ENCODE results near the gene PTTG1IP. TPM values are rescaled to one million over a fixed set of nuclear protein-coding genes. Genes with fewer than 3 reads are reported as not detected.

PTTG1IP gene
- total and polyA plus RNA-seq, 2 of the 13 experiments (the other 11 are each of a cell fraction or from before 2014, with no cell fraction given) = 161 to 700 TPM

DNA sequence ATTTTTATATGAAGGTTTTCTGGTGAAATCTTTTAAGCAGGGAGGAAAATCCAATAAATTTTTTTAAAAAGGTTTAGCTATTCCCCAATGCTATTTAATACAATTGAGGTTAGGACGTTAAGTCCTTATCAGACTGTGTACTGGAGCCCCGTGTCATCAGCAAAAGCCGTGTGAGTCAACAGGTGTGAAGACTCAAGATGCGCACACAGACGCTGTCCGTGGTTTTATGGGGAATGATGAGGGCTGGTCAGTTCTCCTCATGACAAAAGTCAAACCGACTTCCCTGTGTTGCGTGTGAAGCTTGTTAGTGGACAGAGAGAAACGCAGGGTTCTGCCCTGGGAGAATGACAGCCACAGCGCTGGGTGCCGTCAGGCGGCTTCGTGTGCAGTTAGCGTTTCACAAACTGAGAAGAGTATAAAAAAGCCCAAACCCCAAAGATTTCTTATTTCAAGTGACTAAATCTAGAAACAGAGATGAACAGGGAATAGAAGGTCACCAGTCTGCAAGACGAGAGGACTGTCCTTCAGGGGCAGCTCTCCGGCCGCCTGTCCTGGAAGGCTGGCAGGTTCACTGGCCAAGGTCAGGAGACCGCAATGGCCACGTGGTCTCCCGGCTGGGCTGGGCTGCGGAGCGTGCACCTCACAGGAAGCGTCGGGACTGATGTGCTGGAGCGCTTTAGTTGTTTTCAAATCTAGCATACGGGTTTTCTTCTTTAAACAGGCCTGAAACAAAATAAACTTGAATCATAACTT lies 22.4 kb downstream of the PTTG1IP start (continued):
- TF ChIP-seq, protein P1, sequence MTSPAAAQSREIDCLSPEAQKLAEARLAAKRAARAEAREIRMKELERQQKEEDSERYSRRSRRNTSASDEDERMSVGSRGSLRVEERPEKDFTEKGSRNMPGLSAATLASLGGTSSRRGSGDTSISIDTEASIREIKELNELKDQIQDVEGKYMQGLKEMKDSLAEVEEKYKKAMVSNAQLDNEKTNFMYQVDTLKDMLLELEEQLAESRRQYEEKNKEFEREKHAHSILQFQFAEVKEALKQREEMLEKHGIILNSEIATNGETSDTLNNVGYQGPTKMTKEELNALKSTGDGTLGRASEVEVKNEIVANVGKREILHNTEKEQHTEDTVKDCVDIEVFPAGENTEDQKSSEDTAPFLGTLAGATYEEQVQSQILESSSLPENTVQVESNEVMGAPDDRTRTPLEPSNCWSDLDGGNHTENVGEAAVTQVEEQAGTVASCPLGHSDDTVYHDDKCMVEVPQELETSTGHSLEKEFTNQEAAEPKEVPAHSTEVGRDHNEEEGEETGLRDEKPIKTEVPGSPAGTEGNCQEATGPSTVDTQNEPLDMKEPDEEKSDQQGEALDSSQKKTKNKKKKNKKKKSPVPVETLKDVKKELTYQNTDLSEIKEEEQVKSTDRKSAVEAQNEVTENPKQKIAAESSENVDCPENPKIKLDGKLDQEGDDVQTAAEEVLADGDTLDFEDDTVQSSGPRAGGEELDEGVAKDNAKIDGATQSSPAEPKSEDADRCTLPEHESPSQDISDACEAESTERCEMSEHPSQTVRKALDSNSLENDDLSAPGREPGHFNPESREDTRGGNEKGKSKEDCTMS (CRISPR knock-in tag; conservative IDR thresholded peaks at IDR 0.05) = no peak
- TF ChIP-seq CHCHD3 (CRISPR knock-in tag; IDR thresholded peaks at IDR 0.05) (no peak), GATAD2A (CRISPR knock-in tag; IDR thresholded peaks at IDR 0.05) (0 out of 2 replicates have a peak, but pooled peaks have one; percentile 22), CBX1 (IDR thresholded peaks at IDR 0.05; ENCODE audit: low read depth) (no peak), HOXA9 (CRISPR knock-in tag; IDR thresholded peaks at IDR 0.05; ENCODE audit: borderline replicate concordance) (no peak), GABPB1 (CRISPR knock-in tag; IDR thresholded peaks at IDR 0.05) (peak; percentile 17; the same call in 1 of the 2 replicates), SAP130 (CRISPR knock-in tag; IDR thresholded peaks at IDR 0.05; ENCODE audit: low read depth) (peak; percentile 64; the same call in 1 of the 2 replicates), TSC22D2 (CRISPR knock-in tag; IDR thresholded peaks at IDR 0.05; ENCODE audit: borderline replicate concordance) (no peak), ZFP36L2 (CRISPR knock-in tag; IDR thresholded peaks at IDR 0.05) (no peak), CBX2 (IDR thresholded peaks at IDR 0.05; ENCODE audit: low read depth, low read length) (no peak), CBX2 (CRISPR knock-in tag; IDR thresholded peaks at IDR 0.05; ENCODE audit: low read depth) (no peak), ZBTB7B (CRISPR knock-in tag; IDR thresholded peaks at IDR 0.05) (no peak), AKAP8 (CRISPR knock-in tag; IDR thresholded peaks at IDR 0.05) (no peak), GTF3A (CRISPR knock-in tag; conservative IDR thresholded peaks at IDR 0.05) (no peak)
- TF ChIP-seq, protein P2, sequence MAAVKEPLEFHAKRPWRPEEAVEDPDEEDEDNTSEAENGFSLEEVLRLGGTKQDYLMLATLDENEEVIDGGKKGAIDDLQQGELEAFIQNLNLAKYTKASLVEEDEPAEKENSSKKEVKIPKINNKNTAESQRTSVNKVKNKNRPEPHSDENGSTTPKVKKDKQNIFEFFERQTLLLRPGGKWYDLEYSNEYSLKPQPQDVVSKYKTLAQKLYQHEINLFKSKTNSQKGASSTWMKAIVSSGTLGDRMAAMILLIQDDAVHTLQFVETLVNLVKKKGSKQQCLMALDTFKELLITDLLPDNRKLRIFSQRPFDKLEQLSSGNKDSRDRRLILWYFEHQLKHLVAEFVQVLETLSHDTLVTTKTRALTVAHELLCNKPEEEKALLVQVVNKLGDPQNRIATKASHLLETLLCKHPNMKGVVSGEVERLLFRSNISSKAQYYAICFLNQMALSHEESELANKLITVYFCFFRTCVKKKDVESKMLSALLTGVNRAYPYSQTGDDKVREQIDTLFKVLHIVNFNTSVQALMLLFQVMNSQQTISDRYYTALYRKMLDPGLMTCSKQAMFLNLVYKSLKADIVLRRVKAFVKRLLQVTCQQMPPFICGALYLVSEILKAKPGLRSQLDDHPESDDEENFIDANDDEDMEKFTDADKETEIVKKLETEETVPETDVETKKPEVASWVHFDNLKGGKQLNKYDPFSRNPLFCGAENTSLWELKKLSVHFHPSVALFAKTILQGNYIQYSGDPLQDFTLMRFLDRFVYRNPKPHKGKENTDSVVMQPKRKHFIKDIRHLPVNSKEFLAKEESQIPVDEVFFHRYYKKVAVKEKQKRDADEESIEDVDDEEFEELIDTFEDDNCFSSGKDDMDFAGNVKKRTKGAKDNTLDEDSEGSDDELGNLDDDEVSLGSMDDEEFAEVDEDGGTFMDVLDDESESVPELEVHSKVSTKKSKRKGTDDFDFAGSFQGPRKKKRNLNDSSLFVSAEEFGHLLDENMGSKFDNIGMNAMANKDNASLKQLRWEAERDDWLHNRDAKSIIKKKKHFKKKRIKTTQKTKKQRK (IDR thresholded peaks at IDR 0.05; ENCODE audit: low read length) = no peak
- TF ChIP-seq, protein P3, sequence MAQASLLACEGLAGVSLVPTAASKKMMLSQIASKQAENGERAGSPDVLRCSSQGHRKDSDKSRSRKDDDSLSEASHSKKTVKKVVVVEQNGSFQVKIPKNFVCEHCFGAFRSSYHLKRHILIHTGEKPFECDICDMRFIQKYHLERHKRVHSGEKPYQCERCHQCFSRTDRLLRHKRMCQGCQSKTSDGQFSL (CRISPR knock-in tag; IDR thresholded peaks at IDR 0.05) = no peak
- TF ChIP-seq, protein P4, sequence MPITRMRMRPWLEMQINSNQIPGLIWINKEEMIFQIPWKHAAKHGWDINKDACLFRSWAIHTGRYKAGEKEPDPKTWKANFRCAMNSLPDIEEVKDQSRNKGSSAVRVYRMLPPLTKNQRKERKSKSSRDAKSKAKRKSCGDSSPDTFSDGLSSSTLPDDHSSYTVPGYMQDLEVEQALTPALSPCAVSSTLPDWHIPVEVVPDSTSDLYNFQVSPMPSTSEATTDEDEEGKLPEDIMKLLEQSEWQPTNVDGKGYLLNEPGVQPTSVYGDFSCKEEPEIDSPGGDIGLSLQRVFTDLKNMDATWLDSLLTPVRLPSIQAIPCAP (CRISPR knock-in tag; IDR thresholded peaks at IDR 0.05; ENCODE audit: low read depth) = no peak
- TF ChIP-seq, protein P5, sequence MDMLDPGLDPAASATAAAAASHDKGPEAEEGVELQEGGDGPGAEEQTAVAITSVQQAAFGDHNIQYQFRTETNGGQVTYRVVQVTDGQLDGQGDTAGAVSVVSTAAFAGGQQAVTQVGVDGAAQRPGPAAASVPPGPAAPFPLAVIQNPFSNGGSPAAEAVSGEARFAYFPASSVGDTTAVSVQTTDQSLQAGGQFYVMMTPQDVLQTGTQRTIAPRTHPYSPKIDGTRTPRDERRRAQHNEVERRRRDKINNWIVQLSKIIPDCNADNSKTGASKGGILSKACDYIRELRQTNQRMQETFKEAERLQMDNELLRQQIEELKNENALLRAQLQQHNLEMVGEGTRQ (IDR thresholded peaks at IDR 0.05; ENCODE audit: low read depth, low read length) = no peak
- TF ChIP-seq, protein P5 (CRISPR knock-in tag; IDR thresholded peaks at IDR 0.05; ENCODE audit: borderline replicate concordance) = peak; percentile 49; the same call in 1 of the 2 replicates
- TF ChIP-seq, protein P6, sequence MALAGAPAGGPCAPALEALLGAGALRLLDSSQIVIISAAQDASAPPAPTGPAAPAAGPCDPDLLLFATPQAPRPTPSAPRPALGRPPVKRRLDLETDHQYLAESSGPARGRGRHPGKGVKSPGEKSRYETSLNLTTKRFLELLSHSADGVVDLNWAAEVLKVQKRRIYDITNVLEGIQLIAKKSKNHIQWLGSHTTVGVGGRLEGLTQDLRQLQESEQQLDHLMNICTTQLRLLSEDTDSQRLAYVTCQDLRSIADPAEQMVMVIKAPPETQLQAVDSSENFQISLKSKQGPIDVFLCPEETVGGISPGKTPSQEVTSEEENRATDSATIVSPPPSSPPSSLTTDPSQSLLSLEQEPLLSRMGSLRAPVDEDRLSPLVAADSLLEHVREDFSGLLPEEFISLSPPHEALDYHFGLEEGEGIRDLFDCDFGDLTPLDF (CRISPR knock-in tag; IDR thresholded peaks at IDR 0.05) = no peak

Data from HepG2 (cell line).